Astrocyte (in vitro differentiated cells and primary cell): ENCODE measurements around the gene EYA2. TPM values are rescaled to one million over a fixed set of nuclear protein-coding genes. Genes with fewer than 3 reads are reported as not detected.

Experiments used
- DNase-seq: peaks from one replicate; pipeline ENCODE4 v3.0.0-alpha.2; 2010; ENCODE audit warnings: low read depth
- FAIRE-seq: peaks from 2 replicates; lab custom pipeline; 2011; peaks lifted over from hg19 to GRCh38; lab: Jason Lieb, UNC
- H2AFZ ChIP-seq: 2 replicates; pipeline ENCODE4 v1.6.0; 2012; ENCODE audit warnings: low read depth, low read length, inconsistent platforms
- H3K27ac ChIP-seq: 2 replicates; pipeline ENCODE4 v1.5.1; 2011; ENCODE audit warnings: low read depth, low read length, inconsistent platforms
- H3K27me3 ChIP-seq: 2 replicates; pipeline ENCODE4 v1.6.0; 2011; ENCODE audit warnings: low read length, inconsistent platforms; ENCODE audit not compliant: insufficient read depth
- H3K36me3 ChIP-seq: 2 replicates; pipeline ENCODE4 v1.5.1; 2011; ENCODE audit warnings: low read length, inconsistent platforms; ENCODE audit not compliant: insufficient read depth
- H3K4me1 ChIP-seq: 2 replicates; pipeline ENCODE4 v1.5.1; 2011; ENCODE audit warnings: low read length, inconsistent platforms; ENCODE audit not compliant: insufficient read depth
- H3K4me2 ChIP-seq: 2 replicates; pipeline ENCODE4 v1.6.0; 2012; ENCODE audit warnings: low read length, inconsistent platforms
- H3K4me3 ChIP-seq: 2 replicates; pipeline ENCODE4 v1.5.1; 2011; ENCODE audit warnings: low read depth, mild to moderate bottlenecking, low read length, inconsistent platforms; ENCODE audit not compliant: insufficient read depth
- H3K79me2 ChIP-seq: 2 replicates; pipeline ENCODE4 v1.6.0; 2012; ENCODE audit warnings: mild to moderate bottlenecking, low read length, inconsistent platforms; ENCODE audit not compliant: insufficient read depth
- H3K9ac ChIP-seq: 2 replicates; pipeline ENCODE4 v1.6.0; 2012; ENCODE audit warnings: mild to moderate bottlenecking, low read length, inconsistent platforms
- H3K9me3 ChIP-seq: 2 replicates; pipeline ENCODE4 v1.5.1; 2012; ENCODE audit warnings: low read depth, mild to moderate bottlenecking, low read length, inconsistent platforms; ENCODE audit not compliant: insufficient read depth
- H4K20me1 ChIP-seq: 2 replicates; pipeline ENCODE4 v1.6.0; 2012; ENCODE audit warnings: low read length, inconsistent platforms; ENCODE audit not compliant: insufficient read depth
- H3K27ac Mint-ChIP-seq: one replicate; pipeline ENCODE4 v1.8.0; 2021; ENCODE audit warnings: mild to moderate bottlenecking, mixed read lengths; ENCODE audit not compliant: unreplicated experiment
- H3K27me3 Mint-ChIP-seq: one replicate; pipeline ENCODE4 v1.8.0; 2021; ENCODE audit warnings: low read depth, mixed read lengths; ENCODE audit not compliant: unreplicated experiment
- H3K36me3 Mint-ChIP-seq: one replicate; pipeline ENCODE4 v1.8.0; 2021; ENCODE audit warnings: low read depth, mixed read lengths; ENCODE audit not compliant: unreplicated experiment
- H3K4me1 Mint-ChIP-seq: one replicate; pipeline ENCODE4 v1.8.0; 2021; ENCODE audit warnings: low read depth, mixed read lengths; ENCODE audit not compliant: unreplicated experiment
- H3K4me3 Mint-ChIP-seq: one replicate; pipeline ENCODE4 v1.8.0; 2021; ENCODE audit warnings: mild to moderate bottlenecking, moderate library complexity, mixed read lengths; ENCODE audit not compliant: unreplicated experiment
- H3K9me3 Mint-ChIP-seq: one replicate; pipeline ENCODE4 v1.8.0; 2021; ENCODE audit warnings: mild to moderate bottlenecking, mixed read lengths; ENCODE audit not compliant: unreplicated experiment
- EZH2 ChIP-seq: IDR thresholded peaks from 2 replicates; pipeline ENCODE4 v1.6.1; 2012; ENCODE audit warnings: mild to moderate bottlenecking, low read length, inconsistent platforms; ENCODE audit not compliant: insufficient read depth
- total RNA-seq: library from RNA; stranded (reverse); gene quantifications from 2 replicates; pipeline ENCODE4 v1.2.1, GENCODE V29; 2021
- TF ChIP-seq, protein P1 (sequence below): IDR thresholded peaks from 2 replicates; pipeline ENCODE4 v1.5.1; 2011; ENCODE audit warnings: low read depth, mild to moderate bottlenecking, inconsistent platforms, low read length, moderate library complexity; ENCODE audit not compliant: insufficient read depth

The EYA2 gene
- total RNA-seq, 1 donor from 2014 or later, result 1.5 TPM

DNA sequence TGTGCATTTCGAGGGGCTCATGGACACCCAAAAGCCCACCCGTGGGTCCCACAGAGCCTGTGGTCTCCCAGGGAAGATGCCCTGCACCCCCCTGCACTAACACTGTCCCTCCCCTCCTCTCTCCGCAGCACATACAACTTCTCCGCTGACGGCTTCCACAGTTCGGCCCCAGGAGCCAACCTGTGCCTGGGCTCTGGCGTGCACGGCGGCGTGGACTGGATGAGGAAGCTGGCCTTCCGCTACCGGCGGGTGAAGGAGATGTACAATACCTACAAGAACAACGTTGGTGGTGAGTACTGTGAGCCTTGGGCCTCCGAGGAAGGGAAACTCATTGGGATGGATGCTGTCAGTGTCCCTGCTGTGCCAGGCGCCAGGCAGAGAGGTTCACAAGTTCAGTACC lies 277.9 kb downstream of the EYA2 start:
- Histone ChIP-seq H3K79me2 (no peaks in the 10 kb centered on the region), H3K9me3 (no peaks in the 10 kb centered on the region), H3K36me3 (no peaks in the 10 kb centered on the region), H3K27me3 (peaks cover 25% of the 10 kb centered on the region), H3K4me1 (peaks cover 2% of the 10 kb centered on the region), H4K20me1 (no peaks in the 10 kb centered on the region), H3K27ac (no peak overlapping the region), H2AFZ (no peak overlapping the region), H3K4me2 (no peak overlapping the region), H3K4me3 (no peak overlapping the region), H3K9ac (no peak overlapping the region)
- Mint-ChIP-seq H3K27ac (no peak overlapping the region), H3K4me1 (no peaks in the 10 kb centered on the region), H3K4me3 (no peak overlapping the region), H3K27me3 (peaks cover 28% of the 10 kb centered on the region), H3K9me3 (no peaks in the 10 kb centered on the region), H3K36me3 (no peaks in the 10 kb centered on the region)
- FAIRE-seq, result no peak
- TF ChIP-seq, protein P1, sequence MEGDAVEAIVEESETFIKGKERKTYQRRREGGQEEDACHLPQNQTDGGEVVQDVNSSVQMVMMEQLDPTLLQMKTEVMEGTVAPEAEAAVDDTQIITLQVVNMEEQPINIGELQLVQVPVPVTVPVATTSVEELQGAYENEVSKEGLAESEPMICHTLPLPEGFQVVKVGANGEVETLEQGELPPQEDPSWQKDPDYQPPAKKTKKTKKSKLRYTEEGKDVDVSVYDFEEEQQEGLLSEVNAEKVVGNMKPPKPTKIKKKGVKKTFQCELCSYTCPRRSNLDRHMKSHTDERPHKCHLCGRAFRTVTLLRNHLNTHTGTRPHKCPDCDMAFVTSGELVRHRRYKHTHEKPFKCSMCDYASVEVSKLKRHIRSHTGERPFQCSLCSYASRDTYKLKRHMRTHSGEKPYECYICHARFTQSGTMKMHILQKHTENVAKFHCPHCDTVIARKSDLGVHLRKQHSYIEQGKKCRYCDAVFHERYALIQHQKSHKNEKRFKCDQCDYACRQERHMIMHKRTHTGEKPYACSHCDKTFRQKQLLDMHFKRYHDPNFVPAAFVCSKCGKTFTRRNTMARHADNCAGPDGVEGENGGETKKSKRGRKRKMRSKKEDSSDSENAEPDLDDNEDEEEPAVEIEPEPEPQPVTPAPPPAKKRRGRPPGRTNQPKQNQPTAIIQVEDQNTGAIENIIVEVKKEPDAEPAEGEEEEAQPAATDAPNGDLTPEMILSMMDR, result no peak
- no peak for TF ChIP-seq EZH2
- no peak for DNase-seq

DNA sequence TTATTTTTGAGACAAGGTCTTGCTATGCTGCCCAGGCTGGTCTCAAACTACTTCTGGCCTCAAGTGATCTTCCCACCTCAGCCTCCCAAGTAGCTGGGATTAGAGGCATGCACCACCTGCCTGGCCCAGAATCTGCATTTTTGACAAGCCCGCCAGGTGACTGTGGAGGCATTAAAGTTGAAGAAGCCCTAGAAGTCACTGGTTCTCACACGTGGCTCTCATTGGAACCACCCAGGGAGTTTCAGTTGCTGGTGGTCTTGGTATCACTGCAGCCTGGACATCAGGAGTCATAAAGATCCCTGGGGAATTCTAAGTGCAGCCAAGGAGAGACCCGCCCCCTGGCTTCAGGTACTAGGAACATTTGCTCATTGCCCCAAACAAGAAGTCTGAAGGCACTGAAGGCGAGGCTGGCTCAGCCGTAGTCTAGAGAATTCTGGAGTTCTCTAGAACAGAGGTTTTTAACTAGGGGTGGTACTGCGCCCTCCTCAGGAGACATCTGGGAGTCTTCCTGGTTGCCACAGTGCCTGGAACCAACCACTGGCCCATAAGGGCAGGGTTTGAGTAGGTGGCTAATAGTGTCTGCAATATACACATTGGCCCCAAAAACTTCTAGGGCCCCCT lies 279.1 kb downstream of the EYA2 start:
- H3K9ac ChIP-seq, result no peak overlapping the region
- DNase-seq (no peak), FAIRE-seq (no peak)
- H3K79me2 ChIP-seq, result no peaks in the 10 kb centered on the region
- peaks cover 2% of the 10 kb centered on the region for H3K4me1 ChIP-seq
- no peaks in the 10 kb centered on the region for H3K36me3 Mint-ChIP-seq
- H3K9me3 ChIP-seq, result no peaks in the 10 kb centered on the region
- H3K4me3 ChIP-seq, result no peak overlapping the region
- no peak for TF ChIP-seq EZH2
- TF ChIP-seq, protein P1, result no peak
- H3K27ac Mint-ChIP-seq, result no peak overlapping the region
- no peak overlapping the region for H3K27ac ChIP-seq
- H4K20me1 ChIP-seq, result no peaks in the 10 kb centered on the region
- H3K4me3 Mint-ChIP-seq, result no peak overlapping the region
- H3K27me3 Mint-ChIP-seq, result peaks cover 19% of the 10 kb centered on the region
- H2AFZ ChIP-seq, result no peak overlapping the region
- H3K27me3 ChIP-seq, result peaks cover 22% of the 10 kb centered on the region
- H3K4me1 Mint-ChIP-seq, result no peaks in the 10 kb centered on the region
- no peaks in the 10 kb centered on the region for H3K9me3 Mint-ChIP-seq
- H3K4me2 ChIP-seq, result no peak overlapping the region
- no peaks in the 10 kb centered on the region for H3K36me3 ChIP-seq

DNA sequence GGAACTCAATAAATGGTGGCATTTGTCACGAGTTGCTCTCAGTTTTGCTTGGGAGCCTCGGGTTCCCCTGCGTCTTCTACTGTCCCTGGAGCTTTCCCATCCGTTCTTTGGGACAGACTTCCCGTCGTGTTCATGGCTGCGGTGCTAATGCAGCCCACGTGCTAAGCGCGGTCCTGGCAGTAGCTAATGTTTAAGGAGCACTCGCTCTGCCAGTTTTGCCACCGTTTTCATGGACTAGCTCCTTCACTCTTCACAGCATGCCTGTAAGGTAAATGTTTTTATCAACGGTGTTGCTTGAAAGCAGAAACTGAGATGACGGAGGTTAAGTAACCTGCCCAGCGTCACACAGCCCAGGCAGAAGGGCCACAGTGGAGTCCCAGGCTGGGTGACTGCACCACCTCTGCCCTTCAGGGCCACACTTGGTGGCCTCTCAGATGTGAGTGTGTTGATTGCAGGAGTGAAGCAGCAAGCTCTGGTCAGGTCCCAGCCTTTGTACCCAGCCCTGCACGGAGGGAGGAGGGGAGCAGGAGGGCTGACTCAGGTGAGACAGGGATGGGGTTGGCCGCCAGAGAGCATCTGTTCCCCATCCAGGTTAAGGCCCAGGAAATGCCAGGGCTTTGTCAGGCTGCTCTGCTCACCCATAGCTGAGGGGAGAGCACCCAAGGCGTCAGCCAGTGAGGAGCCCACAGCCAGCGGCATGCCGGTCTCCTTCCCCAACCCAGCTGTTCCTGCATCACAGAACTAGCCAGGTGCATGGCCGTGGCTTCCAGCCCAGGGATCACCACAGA lies 280.0 kb downstream of the EYA2 start:
- H3K9me3 ChIP-seq, result no peaks in the 10 kb centered on the region
- Mint-ChIP-seq H3K4me1 (no peaks in the 10 kb centered on the region), H3K27me3 (peaks cover 14% of the 10 kb centered on the region), H3K27ac (no peak overlapping the region), H3K36me3 (no peaks in the 10 kb centered on the region), H3K4me3 (no peak overlapping the region), H3K9me3 (no peaks in the 10 kb centered on the region)
- H4K20me1 ChIP-seq, result no peaks in the 10 kb centered on the region
- H3K27ac ChIP-seq, result no peak overlapping the region
- H3K4me2 ChIP-seq, result no peak overlapping the region
- H3K27me3 ChIP-seq, result peaks cover 18% of the 10 kb centered on the region
- DNase-seq, result no peak
- H2AFZ ChIP-seq, result no peak overlapping the region
- H3K9ac ChIP-seq, result no peak overlapping the region
- FAIRE-seq, result no peak
- H3K79me2 ChIP-seq, result no peaks in the 10 kb centered on the region
- H3K4me3 ChIP-seq, result no peak overlapping the region
- H3K4me1 ChIP-seq, result peaks cover 2% of the 10 kb centered on the region
- TF ChIP-seq, protein P1, result no peak
- TF ChIP-seq EZH2, result no peak
- H3K36me3 ChIP-seq, result no peaks in the 10 kb centered on the region
